GM19238 (cell line): ENCODE results near the gene ZNF318.
"Not testable (repeated sequence)": the region's sequence is repeated elsewhere in the genome, so short reads cannot be mapped to it uniquely, and the experiment has no call there.

ENCODE experiments used
- DNase-seq: peaks from one replicate; pipeline ENCODE4 v3.0.0; 2011; ENCODE audit warnings: low spot score; ENCODE audit not compliant: insufficient read length

The ZNF318 gene

DNA sequence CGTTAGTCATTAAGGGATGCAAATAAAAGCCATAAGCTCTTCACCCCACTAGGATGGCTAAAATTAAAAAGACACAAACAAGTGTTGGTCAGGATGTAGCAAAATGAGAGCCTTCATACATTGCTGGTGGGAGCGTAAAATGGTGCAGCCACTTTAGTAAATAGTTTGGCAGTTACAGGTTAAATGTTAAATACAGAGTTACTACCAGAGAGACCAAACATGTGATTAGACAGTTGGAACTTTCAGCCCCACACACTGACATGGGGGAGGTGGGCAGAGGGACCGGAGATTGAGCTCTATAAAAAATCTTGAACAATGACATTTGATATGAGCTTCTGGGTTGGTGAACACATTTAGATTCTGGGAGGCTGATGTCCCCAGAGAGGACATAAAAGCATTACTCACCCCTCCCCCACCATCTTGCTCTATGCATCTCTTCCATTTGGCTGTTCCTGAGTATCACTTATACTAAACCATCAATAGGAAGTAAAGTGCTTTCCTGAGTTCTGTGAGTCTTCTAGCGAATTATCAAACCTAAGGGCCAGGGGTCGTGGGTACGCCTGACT is 20.4 kb upstream of the ZNF318 start:
- DNase-seq = no peak

DNA sequence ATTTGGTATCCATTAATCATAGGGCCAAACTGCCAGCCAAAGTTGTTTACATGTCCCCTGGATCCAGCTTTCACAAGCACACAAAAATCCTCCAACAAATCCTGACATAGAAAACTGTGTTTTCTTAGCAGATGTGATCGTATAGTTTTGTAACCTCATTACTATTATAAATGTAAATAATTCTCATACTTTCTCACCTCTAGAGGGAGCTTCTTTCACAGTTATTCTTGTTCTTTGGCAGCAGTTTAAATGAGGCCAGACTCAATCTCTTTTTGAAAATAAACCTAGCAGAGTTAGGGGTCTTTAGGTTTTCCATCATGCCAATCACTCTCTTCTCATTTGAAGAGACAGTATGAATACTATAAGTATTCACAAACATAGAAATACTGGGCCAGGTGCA is 17.0 kb upstream of the ZNF318 start:
- no peak for DNase-seq

DNA sequence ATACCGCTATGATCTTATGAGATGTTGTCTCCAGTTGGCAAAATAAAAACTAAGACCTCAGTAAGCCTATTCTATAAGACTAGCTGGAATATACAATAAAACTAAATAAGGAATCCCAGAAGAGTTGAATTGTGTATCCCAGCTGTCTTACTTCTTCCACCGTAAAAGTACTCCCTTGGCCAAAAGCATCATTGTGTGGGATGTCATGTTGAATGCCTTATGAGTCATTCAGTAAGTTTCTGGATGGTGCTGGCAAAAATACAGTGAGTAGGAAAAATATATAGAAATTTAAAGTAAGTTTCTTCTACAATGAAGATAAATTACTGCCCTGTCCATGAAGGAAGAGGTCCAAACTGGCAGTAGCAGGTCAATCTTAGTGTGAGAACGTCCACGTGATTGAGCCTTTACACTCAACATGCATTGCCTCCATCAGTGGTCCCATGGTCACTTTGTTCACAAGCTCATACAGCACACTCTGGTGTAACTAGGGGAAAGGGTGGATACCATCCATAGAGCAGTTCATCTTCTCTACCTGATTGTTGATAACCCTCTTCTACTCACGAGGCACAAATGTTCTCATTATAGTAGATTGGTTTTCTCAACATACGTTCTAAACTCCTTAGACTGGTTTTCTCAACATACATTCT is 13.7 kb upstream of the ZNF318 start:
- no peak for DNase-seq

DNA sequence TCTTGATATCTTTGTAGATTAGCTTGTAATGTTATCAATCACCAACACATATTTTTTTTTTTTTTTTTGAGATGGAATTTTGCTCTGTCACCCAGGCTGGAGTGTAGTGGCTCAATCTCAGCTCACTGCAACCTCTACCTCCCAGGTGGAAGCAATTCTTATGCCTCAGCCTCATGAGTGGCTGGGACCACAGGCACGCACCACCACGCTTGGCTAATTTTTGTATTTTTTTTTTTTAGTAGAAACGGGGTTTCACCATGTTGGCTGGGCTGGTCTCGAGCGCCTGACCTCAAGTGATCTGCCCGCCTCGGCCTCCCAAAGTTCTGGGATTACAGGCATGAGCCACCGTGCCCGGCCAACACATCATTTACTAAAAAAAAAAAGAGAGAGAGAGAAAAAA is 11.4 kb upstream of the ZNF318 start:
- DNase-seq = not testable (repeated sequence)

DNA sequence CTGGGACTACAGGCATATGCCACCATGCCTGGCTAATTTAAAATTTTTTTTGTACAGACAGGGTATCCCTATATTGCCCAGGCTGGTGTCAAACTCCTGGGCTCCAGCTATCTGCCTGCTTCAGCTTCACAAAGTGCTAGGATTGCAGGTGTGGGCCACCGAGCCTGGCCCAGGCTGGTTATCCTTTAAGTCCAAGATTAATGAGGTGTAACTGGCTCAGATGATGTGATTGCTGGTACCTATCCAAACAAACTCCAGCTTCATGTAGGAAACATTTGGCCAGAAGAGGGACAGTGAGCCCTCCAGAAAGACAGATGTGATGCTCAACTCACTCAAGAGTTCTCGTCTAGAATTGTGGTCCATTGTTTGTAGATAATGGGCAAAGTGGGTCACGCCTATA is 9.2 kb upstream of the ZNF318 start:
- DNase-seq = no peak

DNA sequence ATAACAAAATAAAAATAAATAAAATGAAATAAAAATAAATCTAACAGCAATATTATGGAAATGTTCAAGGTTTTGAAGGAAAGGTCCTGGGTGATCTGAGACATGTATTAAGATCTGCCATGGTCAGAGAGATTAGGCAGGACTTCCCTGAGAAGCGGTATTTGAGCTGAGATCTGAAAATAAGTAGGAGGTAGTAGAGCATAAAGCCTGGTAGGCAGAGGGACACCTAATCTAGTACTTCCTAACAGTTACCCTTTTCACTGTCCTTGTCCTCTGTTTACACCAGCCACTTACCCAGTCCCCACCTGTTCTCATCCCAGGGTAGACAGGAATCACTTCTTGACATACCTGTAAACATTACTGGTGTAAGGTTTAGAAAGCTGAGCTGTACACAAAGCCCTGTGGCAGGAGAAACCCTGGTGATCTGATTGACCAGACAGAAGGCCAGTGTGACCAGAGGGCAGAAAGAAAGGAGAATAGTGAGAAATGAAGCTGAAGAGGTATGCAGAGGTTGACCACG is 8.3 kb upstream of the ZNF318 start:
- no peak for DNase-seq

DNA sequence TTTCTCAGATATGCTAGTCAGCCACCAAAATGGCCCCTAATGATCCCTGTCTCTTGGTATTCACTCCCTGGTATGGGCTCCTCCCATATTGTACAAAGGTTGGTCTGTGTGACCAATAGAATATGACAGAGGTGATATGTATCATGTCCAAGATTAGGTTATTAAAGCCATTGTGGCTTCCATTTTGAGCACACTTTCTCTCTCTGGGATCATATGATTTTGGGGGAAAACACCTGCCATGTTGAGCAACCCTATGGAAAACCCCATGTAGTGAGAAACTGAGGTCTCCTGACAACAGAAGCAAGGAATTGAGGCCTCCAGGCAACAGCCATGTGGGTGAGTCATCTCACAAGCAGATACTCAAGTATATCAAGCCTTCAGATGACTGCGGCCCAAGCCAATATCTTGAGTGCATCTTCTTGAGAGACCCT is 7.1 kb upstream of the ZNF318 start:
- no peak for DNase-seq

DNA sequence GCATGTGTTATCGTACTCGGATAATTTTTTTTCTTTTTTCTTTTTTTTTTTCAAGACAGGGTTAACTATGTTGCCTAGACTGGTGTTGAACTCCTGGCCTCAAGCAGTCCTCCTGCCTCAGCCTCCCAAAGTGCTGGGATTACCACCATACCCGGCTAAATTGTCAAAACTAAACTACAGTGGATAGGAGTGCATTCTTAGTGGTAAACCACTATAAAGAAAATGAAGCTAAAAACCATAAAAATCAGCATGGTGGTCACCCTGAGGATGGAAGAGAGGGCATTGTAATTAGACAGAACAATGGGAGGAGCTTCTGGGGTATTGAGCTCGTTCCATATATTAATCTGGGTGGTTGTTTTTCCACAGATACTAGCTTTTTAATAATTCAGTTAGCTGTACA is 6.2 kb upstream of the ZNF318 start:
- DNase-seq = no peak

DNA sequence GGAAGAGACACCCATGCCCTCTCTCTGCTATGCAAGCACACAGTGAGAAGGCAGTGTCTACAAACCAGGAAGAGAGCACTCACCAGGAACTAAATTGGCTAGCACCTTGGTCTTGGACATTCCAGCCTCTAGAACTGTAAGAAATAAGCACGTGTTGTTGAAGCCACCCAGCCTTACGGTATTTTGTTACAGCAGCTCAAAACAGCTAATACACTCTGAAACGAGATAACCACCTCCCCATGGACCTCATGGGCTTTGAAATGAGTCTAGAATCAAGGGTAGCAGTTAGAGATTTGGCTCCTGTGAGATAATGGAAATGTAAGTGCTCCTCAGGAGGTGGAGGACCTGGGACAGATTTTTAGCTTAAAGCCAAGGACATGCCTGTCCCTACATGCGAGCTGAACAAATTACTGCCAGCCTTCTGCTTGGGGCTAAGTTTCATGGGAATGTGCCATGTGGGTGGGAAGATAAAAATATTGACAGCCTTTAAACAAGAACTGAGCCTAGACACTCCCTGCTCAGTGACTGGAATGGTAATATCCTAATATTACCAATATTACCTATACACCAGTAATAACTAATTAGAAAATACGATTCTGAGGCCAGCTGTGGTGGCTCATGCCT is 3.9 kb upstream of the ZNF318 start:
- no peak for DNase-seq

DNA sequence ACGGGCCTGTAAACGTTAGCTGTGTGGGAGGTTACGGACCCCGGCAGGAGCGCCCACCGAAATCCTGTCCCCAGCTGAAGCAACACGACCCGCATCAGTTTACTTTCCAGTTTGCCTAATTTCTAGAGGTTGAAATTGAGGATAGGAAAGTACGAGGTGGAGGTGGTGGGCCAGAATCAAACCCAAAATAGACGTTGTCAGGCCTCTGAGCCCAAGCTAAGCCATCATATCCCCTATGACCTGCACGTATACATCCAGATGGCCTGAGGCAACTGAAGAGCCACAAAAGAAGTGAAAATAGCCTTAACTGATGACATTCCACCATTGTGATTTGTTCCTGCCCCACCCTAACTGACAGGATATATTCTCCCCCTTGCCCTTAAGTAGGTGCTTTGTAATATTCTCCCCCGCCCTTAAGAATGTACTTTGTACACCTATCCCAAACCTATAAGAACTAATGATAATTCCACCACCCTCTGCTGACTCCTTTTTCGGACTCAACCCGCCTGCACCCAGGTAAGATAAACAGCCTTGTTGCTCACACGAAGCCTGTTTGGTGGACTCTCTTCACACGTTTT is 645 bp upstream of the ZNF318 start:
- DNase-seq = not testable (repeated sequence)

DNA sequence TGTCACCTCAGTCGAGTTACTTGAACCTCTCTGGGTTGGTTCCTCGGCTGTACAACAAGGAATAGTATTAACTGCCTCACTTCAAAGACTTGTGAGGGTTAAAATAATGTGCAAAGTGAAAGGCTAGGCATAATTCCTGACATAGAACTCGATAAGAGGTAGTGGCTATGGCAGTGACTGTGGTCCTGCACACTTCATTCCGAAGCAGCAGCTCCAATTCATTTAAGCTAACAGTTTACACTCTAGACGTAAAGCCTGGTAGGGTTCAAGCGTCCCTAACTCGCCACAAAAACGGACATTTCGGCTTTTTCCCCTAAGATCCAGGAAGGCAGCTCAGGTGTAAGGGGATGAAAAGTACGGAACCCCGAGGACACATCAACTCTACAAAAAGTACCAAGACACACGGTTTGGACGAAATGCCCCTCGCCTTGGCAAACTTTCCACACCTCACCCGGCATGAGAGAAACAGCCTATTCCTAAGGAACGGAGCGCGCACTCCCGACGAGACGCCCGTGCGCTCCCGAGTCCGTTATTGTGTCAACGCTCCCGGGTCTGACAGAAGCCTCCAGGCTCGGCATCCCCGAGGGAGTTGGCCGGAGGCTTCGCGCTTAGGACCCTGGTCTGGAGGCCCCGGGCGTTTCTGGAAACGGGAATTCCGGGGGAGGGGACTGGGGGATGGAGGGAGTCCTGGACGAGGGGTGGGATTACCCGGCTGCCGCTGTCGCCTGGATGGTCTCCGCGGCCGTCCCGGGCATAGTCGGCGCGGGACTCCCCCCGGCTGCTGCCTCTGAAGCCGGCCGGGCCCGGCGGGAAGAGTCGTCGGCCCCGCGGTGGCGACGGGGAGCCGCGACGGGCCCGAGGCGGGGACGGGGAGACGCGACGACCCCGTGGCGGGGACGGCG is 937 bp downstream of the ZNF318 start:
- peak; percentile 27 for DNase-seq

DNA sequence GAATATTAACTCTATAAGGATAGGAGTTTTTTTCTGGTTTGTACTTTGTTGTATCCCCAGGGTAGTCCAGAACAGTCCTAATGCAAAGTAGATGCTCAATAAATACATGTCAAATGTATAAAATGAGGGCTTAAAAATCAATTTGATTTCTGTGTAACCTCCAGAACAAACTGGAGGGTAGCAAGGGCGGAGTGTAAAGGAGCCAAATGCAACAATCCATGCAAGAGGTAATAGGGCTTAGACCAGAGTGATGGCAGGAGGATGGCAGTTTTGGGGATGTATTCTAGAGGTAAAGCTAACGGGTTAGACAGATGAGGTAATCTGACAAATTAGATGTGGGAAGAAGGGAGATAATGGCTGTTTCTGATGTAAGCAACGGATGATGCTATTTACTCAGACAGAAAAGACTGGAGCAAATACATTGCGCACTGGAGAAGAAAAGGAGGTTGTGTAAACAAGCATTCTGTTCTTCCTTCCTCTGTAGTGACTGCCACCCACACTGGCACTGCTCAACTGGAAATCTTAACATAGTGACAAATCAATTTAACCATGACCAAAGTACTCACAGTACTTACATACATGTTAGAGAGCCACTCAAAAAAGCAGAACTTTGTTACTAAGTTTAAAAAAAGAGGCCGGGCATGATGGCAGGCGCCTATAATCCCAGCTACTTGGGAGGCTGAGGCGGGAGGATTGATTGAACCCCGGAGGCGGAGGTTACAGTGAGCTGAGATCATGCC is 2.0 kb downstream of the ZNF318 start:
- DNase-seq = no peak

DNA sequence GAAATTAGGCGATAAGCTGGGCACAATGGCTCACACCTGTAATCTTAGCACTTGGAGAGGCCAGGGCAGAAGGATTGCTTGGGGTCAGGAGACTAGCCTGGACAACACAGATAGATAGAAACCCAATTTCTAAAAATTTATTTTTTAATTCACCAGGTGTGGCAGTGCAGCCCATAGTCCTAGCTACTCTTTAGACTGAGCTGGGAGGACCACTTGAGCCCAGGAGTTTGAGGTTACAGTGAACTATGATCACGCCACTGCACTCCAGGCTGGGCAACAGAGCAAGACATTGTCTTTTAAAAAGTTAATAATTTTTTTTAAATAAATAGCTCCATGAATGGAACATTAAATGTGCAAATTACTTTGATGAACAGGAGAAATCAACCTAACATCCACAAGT is 8.2 kb downstream of the ZNF318 start:
- DNase-seq = no peak

DNA sequence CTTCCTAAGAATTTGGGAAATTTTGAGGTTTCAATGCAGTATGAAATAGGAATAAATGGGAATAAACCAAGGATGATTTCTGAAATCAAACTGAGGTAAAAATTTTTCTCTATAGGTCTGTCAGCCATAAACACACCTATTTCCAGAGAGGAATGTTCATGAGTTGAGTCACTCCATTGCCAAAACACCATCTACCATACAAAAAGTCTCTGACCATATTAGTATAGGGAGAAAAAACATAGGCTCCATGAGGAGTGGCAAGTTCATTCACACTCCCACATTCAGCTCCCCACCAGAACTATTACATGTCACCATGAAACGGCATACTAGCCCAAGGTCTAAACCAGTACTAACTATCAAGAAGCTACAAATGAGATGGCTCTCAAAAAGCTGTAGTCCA is 9.6 kb downstream of the ZNF318 start:
- no peak for DNase-seq

DNA sequence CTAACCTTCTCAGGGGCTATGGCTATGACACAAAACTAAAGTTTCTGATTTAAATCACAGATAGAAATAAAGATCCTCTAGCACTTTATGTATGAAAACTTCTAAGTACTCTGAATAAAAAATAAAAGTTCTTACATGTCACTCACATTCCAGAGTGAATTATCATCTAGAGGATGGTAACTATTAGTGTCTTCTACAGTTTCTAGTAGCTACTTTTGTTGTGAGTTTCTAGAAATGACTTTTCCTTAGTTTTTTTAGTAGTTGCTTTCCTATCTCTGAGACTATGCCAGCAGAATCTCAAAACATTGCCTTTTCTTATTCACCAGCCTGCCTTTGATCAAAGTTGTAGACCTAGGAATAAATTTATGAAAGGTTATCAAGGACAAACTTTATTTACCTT is 10.1 kb downstream of the ZNF318 start:
- DNase-seq = no peak

DNA sequence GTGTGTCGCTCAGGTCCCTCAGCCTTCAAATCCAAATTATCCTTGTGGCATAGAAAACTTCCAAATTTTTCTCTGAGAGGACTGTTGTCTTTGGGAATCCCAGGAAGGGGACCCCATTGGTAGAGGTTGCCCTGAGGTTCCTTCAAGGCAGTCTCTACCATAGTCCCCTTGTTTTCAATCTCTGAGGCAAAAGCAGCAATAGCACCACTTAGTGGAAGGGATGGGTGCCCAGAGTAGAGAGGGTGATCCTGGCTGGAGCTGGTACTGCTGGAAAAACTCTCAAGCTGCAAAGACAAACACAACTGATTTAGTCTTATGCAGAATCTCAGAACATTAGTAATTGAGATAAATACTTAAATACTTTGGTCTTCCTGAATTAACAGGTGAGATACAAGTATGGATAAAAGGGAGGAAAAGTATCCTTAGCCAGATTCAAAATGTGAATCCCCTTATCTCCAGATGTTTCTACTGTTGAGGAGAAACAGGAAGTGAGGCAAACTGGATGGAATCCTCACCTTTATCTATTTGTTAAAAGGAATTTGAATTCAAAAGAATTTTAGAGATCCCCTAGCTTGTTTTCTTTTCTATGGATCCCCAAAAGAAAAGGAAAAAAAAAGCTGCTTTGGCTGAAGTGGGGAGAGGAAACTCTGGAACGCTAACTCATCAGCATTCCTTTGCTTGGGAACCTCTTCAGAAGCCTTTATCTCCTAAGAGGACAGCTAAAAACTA is 13.4 kb downstream of the ZNF318 start:
- no peak for DNase-seq

DNA sequence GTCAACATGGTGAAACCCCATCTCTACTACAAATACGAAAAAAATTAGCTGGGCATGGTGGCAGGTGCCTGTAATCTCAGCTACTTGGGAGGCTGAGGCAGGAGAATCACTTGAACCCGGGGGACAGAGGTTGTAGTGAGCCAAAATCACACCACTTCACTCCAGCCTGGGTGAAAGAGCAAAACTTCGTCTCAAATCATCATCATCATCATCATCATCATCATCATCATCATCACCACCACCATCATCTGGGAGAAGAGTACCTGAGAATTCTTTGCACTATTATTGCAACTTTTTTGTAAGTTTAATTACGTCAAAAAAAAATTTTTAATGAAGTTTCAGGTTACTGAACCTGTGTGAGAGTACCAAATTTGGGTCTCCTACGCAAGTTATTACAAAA is 17.5 kb downstream of the ZNF318 start:
- not testable (repeated sequence) for DNase-seq

DNA sequence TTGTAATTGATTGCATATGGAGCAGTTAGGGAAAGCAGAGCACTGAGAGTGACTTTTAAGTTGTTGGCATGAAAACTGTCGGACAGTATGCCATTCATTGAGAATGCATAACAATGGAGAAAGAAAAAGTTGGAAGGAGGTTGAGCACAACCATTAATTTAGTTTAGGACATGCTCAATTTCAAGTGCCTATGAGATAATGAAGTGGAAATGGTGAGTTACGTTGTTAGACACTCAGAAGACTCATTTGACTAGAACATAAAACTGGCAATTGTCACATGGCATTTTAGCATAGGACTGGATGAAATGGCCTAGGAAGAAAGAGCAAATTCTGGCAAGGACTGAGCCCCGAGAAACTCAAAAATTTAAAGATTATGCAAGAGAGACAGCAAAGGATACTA is 22.0 kb downstream of the ZNF318 start:
- no peak for DNase-seq

DNA sequence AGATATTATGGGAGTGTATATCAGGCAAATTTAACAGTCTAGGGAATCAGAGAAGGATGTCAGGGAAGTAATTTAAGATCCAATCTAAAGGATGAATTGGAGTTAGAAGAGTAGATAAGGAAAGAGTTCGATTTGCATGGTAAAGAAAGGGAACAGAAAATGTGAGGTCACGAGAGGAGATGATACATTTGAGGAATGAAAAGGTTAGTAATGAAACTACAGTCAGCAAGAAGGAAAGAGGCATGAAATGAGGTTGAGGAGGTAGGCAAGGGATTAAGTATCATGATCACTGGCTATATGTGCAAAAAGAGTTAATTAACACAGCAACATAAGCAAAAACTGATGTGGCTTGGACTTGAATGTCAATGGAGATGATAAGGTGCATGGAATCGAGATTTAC is 22.4 kb downstream of the ZNF318 start:
- no peak for DNase-seq

DNA sequence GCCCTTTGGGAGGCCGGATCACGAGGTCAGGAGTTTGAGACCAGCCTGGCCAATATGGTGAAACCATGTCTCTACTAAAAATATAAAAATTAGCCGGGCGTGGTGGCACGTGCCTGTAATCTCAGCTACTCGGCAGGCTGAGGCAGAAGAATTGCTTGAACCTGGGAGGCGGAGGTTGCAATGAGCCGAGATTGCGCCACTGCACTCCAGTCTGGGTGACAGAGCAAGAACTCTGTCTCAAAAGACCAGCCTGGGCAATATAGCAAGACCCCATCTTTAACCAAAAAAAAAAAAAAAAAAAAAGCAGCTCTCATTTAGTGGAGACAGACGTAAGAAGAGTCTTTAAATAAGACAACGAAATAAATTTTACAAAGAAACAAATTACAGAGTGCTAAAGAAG is 23.2 kb downstream of the ZNF318 start:
- DNase-seq = not testable (repeated sequence)
